GM12873 (cell line): ENCODE data around the gene RNF212.

Experiments
- TF ChIP-seq, protein P1 (sequence below): IDR thresholded peaks from 2 replicates; pipeline ENCODE4 v1.5.1; 2012; ENCODE audit warnings: low read depth, mild to moderate bottlenecking, moderate library complexity, low read length, control low read depth; ENCODE audit not compliant: insufficient read depth; ENCODE audit errors: missing control alignments

Gene RNF212

DNA sequence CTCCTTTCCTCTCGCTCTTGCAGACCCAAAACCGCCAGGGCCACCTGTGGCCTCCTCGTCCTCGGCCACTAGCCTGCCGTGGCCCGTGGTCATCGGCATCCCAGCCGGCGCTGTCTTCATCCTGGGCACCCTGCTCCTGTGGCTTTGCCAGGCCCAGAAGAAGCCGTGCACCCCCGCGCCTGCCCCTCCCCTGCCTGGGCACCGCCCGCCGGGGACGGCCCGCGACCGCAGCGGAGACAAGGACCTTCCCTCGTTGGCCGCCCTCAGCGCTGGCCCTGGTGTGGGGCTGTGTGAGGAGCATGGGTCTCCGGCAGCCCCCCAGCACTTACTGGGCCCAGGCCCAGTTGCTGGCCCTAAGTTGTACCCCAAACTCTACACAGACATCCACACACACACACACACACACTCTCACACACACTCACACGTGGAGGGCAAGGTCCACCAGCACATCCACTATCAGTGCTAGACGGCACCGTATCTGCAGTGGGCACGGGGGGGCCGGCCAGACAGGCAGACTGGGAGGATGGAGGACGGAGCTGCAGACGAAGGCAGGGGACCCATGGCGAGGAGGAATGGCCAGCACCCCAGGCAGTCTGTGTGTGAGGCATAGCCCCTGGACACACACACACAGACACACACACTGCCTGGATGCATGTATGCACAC is 88.3 kb downstream of the RNF212 start:
- TF ChIP-seq, protein P1, sequence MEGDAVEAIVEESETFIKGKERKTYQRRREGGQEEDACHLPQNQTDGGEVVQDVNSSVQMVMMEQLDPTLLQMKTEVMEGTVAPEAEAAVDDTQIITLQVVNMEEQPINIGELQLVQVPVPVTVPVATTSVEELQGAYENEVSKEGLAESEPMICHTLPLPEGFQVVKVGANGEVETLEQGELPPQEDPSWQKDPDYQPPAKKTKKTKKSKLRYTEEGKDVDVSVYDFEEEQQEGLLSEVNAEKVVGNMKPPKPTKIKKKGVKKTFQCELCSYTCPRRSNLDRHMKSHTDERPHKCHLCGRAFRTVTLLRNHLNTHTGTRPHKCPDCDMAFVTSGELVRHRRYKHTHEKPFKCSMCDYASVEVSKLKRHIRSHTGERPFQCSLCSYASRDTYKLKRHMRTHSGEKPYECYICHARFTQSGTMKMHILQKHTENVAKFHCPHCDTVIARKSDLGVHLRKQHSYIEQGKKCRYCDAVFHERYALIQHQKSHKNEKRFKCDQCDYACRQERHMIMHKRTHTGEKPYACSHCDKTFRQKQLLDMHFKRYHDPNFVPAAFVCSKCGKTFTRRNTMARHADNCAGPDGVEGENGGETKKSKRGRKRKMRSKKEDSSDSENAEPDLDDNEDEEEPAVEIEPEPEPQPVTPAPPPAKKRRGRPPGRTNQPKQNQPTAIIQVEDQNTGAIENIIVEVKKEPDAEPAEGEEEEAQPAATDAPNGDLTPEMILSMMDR = no peak

- TF ChIP-seq, protein P1 = no peak
Observed at GRCh38 chr4:1023895-1024740, 89.2 kb downstream of the RNF212 start.

DNA sequence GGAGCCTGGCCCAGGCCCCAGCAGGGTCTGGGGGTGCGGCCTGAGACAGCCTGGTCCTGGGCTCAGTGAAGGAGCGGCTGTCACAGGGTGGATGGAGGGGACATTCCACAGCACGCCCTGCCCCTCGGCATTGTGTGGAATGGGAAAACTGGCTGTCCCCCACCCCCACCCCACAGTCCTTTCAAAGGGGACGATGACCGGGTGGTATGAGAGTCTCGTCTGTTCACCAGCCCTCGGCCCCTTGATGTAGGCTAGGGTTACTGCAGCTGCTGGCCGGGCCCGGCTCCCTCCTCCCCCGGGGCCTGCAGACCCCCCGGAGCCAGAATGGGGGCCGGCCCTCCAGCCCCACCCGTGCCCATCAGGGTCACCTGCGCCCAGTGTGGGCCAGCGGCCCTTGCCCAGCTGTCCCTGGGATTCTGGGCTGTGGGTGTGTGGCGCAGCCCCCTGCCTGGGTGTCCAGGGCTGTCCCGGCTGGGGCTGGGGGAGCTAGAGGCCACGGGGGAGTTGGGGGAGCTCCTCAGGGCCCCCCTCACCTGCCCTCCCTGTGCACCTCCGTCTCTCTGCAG is 90.2 kb downstream of the RNF212 start:
- TF ChIP-seq, protein P1 = no peak

- TF ChIP-seq, protein P1 = no peak
Observed at GRCh38 chr4:1022739-1023066, 90.7 kb downstream of the RNF212 start.

GRCh38 chr4:1022051-1022738 is 91.2 kb downstream of the RNF212 start:
- TF ChIP-seq, protein P1 = no peak
